ENCODE data around the gene FXYD5.

Gene FXYD5

DNA sequence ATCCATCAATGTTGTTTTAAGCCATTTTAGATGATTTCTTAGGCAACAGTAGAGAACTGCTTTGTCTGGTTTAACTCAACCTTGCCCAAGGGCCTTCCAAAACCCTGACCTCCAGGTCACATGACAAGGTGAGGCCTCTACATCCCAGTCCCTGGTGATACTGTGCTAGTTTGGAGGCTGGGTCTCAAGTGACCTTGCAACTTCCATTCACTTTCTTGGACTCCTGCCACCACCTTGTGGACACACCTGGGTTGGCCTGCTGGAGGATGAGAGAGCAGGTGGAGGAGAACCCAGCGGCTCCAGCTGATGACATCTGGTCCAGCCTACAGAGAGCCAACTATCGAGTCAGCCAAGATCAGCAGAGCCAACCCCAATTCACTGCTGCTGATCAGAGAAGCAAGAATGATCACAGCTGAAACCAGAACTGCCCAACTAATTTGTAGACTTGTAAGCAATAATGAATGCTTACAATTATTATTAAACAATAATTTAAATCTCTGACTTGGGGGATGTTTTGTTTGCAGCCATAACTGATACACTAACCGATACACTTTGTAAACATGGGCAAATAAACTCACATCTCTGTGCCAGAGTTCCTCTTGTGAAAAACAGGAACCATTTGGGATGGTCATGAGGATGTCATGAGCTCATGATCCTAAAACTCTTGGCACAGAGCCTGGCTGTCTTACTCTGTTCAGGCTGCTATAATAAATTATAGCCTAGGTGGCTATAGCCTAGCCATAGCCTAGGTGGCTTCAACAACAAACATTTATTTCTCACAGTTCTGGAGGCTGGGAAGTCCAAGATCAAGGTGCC lies 62.5 kb downstream of the FXYD5 start:
- DNase-seq = peak; percentile 28

DNA sequence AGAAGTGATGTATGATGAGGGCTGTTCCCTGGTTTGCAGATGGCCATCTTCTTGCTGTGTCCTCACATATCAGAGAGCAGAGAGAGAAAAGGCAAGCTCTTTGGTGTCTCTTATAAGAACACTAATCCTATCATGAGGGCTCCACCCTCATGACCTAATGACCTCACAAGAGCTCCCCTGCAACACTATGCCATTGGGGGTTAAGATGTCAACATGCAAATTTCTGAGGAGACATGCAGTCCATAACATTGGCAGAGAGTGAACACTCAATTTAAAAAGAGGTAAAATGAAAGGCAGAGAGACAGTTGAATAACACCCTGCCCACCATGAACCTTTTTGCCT lies 63.1 kb downstream of the FXYD5 start:
- no peak for DNase-seq

DNA sequence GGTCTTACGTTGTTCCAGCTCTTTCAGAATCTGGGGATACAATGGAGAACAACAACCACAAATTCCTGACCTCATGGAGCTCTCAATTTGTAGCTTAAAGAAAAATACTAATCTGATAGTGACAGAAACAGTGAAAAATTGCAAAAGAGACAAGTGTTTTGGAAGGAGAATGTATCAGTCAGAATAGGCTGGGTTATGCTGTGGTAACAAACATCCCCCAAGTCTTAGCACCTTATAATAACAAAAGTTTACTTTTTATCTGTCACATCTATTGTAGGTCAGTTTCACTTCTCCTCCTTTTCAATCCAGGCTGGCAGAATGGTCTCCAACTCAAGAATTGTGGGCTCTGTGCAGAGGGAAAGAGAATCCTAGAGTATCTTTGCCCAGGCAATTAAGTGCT lies 64.5 kb downstream of the FXYD5 start:
- no peak for DNase-seq
